ENCODE results near the gene APOH.

DNA sequence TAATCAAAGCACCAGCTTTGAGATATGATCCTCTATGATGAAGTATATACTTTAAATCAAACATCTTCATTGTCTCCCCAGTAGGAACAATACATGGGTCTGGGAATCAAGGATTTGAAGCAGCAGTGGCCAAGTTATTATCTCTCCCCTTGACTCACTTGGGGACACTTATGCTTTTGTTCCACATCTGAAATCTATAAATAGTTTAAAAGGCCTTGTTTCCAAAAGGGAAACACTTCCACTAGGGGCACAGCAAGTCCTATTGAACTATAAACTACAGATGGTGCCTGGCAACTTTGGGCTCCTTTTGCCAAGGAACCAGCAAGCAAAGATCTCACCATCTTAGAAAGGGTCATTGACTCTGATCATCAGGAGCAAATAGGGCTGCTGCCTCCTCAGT is 21.3 kb downstream of the APOH start:
- TF ChIP-seq, protein P1, sequence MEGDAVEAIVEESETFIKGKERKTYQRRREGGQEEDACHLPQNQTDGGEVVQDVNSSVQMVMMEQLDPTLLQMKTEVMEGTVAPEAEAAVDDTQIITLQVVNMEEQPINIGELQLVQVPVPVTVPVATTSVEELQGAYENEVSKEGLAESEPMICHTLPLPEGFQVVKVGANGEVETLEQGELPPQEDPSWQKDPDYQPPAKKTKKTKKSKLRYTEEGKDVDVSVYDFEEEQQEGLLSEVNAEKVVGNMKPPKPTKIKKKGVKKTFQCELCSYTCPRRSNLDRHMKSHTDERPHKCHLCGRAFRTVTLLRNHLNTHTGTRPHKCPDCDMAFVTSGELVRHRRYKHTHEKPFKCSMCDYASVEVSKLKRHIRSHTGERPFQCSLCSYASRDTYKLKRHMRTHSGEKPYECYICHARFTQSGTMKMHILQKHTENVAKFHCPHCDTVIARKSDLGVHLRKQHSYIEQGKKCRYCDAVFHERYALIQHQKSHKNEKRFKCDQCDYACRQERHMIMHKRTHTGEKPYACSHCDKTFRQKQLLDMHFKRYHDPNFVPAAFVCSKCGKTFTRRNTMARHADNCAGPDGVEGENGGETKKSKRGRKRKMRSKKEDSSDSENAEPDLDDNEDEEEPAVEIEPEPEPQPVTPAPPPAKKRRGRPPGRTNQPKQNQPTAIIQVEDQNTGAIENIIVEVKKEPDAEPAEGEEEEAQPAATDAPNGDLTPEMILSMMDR (IDR thresholded peaks at IDR 0.05): no peak
- no peak for TF ChIP-seq POLR2AphosphoS5 (IDR thresholded peaks at IDR 0.05)
- TF ChIP-seq POLR2A (IDR thresholded peaks at IDR 0.05): no peak
